HG02973 (cell line): ENCODE results near the gene AKAP13.
"Not testable (repeated sequence)": the region's sequence is repeated elsewhere in the genome, so short reads cannot be mapped to it uniquely, and the experiment has no call there.

Experiments
- ATAC-seq: cut with Tn5 transposase; IDR thresholded peaks from one replicate; pipeline ENCODE4 v1.9.1; 2021; ENCODE audit warnings: moderate library complexity; ENCODE audit not compliant: unreplicated experiment

The AKAP13 gene

GRCh38 chr15:85440451-85440850 is 60.0 kb downstream of the AKAP13 start:
- peak; percentile 47 for ATAC-seq

- not testable (repeated sequence) for ATAC-seq
These were observed 61.5 kb downstream of the AKAP13 start for GRCh38 chr15:85441854-85442253.

- ATAC-seq = peak; percentile 37
These were observed 62.6 kb downstream of the AKAP13 start for GRCh38 chr15:85443046-85443445.

- ATAC-seq = peak; percentile 77
These were observed 63.2 kb downstream of the AKAP13 start for GRCh38 chr15:85443593-85444087.

- no peak for ATAC-seq
These were observed 63.8 kb downstream of the AKAP13 start for GRCh38 chr15:85444122-85444745.

GRCh38 chr15:85445361-85445760 is 65.0 kb downstream of the AKAP13 start:
- no peak for ATAC-seq

GRCh38 chr15:85451099-85451700 is 70.8 kb downstream of the AKAP13 start:
- no peak for ATAC-seq

- no peak for ATAC-seq
These were observed 72.0 kb downstream of the AKAP13 start for GRCh38 chr15:85452436-85452835.

- no peak for ATAC-seq
These were observed 72.9 kb downstream of the AKAP13 start for GRCh38 chr15:85453144-85453872.

- ATAC-seq = no peak
These were observed 74.0 kb downstream of the AKAP13 start for GRCh38 chr15:85454403-85454802.

GRCh38 chr15:85455891-85456290 is 75.5 kb downstream of the AKAP13 start:
- no peak for ATAC-seq

- ATAC-seq = peak; percentile 50
These were observed 76.4 kb downstream of the AKAP13 start for GRCh38 chr15:85456798-85457197.

- ATAC-seq = peak; percentile 74
These were observed 77.1 kb downstream of the AKAP13 start for GRCh38 chr15:85457392-85457968.

- ATAC-seq = no peak
These were observed 78.4 kb downstream of the AKAP13 start for GRCh38 chr15:85458764-85459163.

GRCh38 chr15:85462029-85462428 is 81.6 kb downstream of the AKAP13 start:
- no peak for ATAC-seq

GRCh38 chr15:85463276-85463892 is 83.0 kb downstream of the AKAP13 start:
- ATAC-seq = no peak

- ATAC-seq = no peak
These were observed 83.6 kb downstream of the AKAP13 start for GRCh38 chr15:85463976-85464375.

- no peak for ATAC-seq
These were observed 84.1 kb downstream of the AKAP13 start for GRCh38 chr15:85464471-85464870.

- no peak for ATAC-seq
These were observed 90.3 kb downstream of the AKAP13 start for GRCh38 chr15:85470563-85471271.

GRCh38 chr15:85472349-85472748 is 91.9 kb downstream of the AKAP13 start:
- ATAC-seq = no peak

- no peak for ATAC-seq
These were observed 93.1 kb downstream of the AKAP13 start for GRCh38 chr15:85473455-85473854.
